Aorta (tissue), 5 donors: ENCODE measurements around the gene R3HDM4. TPM values are rescaled to one million over a fixed set of nuclear protein-coding genes. Genes with fewer than 3 reads are reported as not detected.

Experiments used
- ATAC-seq: fragments of 200-7000 bp; cut with Tn5 transposase; one replicate; pipeline ENCODE4 v1.9.1; 2022; ENCODE audit warnings: moderate library complexity; ENCODE audit not compliant: low FRiP score
- DNase-seq, 2 donors: peaks; one replicate each; pipeline ENCODE4 v3.0.0-alpha.2; 2020
- H3K27ac ChIP-seq, 2 donors: one replicate each; pipeline ENCODE4 v1.5.1; 2013; ENCODE audit warnings: low read length in 2 of 2, mild to moderate bottlenecking in 2 of 2, moderate library complexity in 2 of 2, control low read depth in 1 of 2, inconsistent platforms in 1 of 2, low read depth in 1 of 2
- H3K27me3 ChIP-seq, 2 donors: one replicate each; pipeline ENCODE4 v1.6.1; 2013; ENCODE audit warnings: control low read depth in 1 of 2, low read length in 1 of 2, mild to moderate bottlenecking in 1 of 2, moderate library complexity in 1 of 2; ENCODE audit not compliant: insufficient read depth in 2 of 2, control insufficient read depth in 1 of 2
- H3K36me3 ChIP-seq, 2 donors: one replicate each; pipeline ENCODE4 v1.6.1; 2013; ENCODE audit warnings: control low read depth in 1 of 2, low read length in 1 of 2, mild to moderate bottlenecking in 1 of 2; ENCODE audit not compliant: insufficient read depth in 2 of 2, control insufficient read depth in 1 of 2
- H3K4me1 ChIP-seq, 2 donors: one replicate each; pipeline ENCODE4 v1.6.1; 2013; ENCODE audit warnings: low read length in 2 of 2, control low read depth in 1 of 2, mild to moderate bottlenecking in 1 of 2, moderate library complexity in 1 of 2; ENCODE audit not compliant: insufficient read depth in 2 of 2, control insufficient read depth in 1 of 2
- H3K4me3 ChIP-seq, 2 donors: one replicate each; pipeline ENCODE4 v1.5.1; 2013; ENCODE audit warnings: low read length in 2 of 2, control low read depth in 1 of 2, mild to moderate bottlenecking in 1 of 2
- H3K9me3 ChIP-seq: one replicate; pipeline ENCODE4 v1.6.1; 2013; ENCODE audit warnings: mild to moderate bottlenecking, low read length; ENCODE audit not compliant: control insufficient read depth
- WGBS, 2 donors: extraction: QIAGEN DNeasy Blood & Tissue Kit; methylation state at CpG; one replicate each; pipeline ENCODE4 v1.1.7; 2013; 5-methylcytosine and 5-hydroxymethylcytosine counted together
- intact Hi-C, 2 donors: fragments of 100-400 bp; cut with DNase I; formaldehyde crosslinking; loops; one replicate each; pipeline versions ENCODE4 v1.14.2 to v1.15.0; 2022
- polyA plus RNA-seq, 2 donors: library from polyadenylated mRNA; stranded (reverse); fragments of 200-250 nt; gene quantifications; one replicate each; pipeline ENCODE4 v1.2.3, GENCODE V29; 2013
- total RNA-seq, 2 donors: library from RNA; stranded (reverse); fragmentation: NEBNext Ultra II Directional; extraction: Animal tissue kit (Norgen Biotek cat#: 25700); gene quantifications; one replicate each; pipeline ENCODE4 v1.2.1, GENCODE V29; 2021
- donor health status: healthy with polysubstance abuse.
- donor health status: Bipolar disorder and iron deficiency.
- donor health status: DM: no; HTN: no; CAD: no.
- donor health status: DM: no; HTN: no; CAD: no.
- donor health status: DM: yes; HTN: yes; CAD: no.

R3HDM4 gene
- total and polyA plus RNA-seq, 4 donors: 19.7 to 43.8 (median 38.9) TPM

- H3K36me3 ChIP-seq: no peaks in the 10 kb centered on the region
- ATAC-seq (no peak), DNase-seq (peak in 1 of 2 donors; percentile 79)
- H3K4me3 ChIP-seq: no peak overlapping the region
- H3K4me1 ChIP-seq: no peaks in the 10 kb centered on the region
- intact Hi-C loops: loop anchor here (2.0 to 10.0 kb wide), 6 partner anchors 59 to 272 kb away; partner anchors contain the start of gene RNF126 (in 1 of the 2)
- H3K27me3 ChIP-seq: no peaks in the 10 kb centered on the region
- 1% methylated on average over 65 to 84 of the region's 84 CpGs for WGBS, 2 donors
- no peak overlapping the region for H3K27ac ChIP-seq
- H3K9me3 ChIP-seq: no peaks in the 10 kb centered on the region
Measured at GRCh38 chr19:920051-920864, 7.2 kb upstream of the R3HDM4 start.

DNA sequence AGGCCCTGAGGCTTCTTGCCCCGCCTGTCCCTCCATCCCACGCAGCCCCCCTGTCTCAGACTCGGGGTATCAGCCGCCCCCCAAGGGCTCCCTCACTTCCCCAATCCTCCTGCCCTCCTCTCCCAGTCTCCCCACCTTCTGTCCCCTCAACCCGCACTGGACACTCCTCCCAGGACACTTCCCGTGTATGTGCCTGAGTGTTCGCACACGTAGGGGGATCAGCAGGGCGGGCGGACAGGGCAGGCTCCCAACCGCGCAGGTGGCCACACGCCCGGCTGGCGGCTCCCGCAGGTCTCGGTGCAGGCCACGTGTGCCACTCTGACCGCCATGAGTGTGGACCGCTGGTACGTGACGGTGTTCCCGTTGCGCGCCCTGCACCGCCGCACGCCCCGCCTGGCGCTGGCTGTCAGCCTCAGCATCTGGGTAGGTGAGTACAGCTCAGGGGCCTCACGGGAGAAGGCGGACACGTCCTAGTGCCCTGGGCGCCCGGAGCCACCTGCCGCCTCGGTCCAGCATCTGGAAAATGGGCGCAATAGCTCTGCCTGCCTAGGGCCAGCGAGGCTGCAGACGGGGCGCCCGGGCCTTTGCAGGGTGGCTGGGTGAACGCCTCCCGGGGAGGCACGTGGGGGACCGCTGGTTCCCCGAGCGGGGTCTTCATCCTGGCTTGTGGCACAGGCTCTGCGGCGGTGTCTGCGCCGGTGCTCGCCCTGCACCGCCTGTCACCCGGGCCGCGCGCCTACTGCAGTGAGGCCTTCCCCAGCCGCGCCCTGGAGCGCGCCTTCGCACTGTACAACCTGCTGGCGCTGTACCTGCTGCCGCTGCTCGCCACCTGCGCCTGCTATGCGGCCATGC lies 6.4 kb upstream of the R3HDM4 start:
- Histone ChIP-seq H3K9me3 (no peaks in the 10 kb centered on the region), H3K36me3 (no peaks in the 10 kb centered on the region), H3K4me3 (no peak overlapping the region), H3K27ac (no peak overlapping the region), H3K27me3 (no peaks in the 10 kb centered on the region), H3K4me1 (no peaks in the 10 kb centered on the region)
- WGBS, 2 donors: 2 to 3% methylated on average over 67 to 68 of the region's 68 CpGs
- intact Hi-C loops: loop anchor here (2.0 to 10.0 kb wide), 7 partner anchors 57 to 273 kb away; partner anchors contain the start of gene RNF126 (in 1 of the 2)
- DNase-seq: peak in 1 of 2 donors; percentile 77
- no peak for ATAC-seq

DNA sequence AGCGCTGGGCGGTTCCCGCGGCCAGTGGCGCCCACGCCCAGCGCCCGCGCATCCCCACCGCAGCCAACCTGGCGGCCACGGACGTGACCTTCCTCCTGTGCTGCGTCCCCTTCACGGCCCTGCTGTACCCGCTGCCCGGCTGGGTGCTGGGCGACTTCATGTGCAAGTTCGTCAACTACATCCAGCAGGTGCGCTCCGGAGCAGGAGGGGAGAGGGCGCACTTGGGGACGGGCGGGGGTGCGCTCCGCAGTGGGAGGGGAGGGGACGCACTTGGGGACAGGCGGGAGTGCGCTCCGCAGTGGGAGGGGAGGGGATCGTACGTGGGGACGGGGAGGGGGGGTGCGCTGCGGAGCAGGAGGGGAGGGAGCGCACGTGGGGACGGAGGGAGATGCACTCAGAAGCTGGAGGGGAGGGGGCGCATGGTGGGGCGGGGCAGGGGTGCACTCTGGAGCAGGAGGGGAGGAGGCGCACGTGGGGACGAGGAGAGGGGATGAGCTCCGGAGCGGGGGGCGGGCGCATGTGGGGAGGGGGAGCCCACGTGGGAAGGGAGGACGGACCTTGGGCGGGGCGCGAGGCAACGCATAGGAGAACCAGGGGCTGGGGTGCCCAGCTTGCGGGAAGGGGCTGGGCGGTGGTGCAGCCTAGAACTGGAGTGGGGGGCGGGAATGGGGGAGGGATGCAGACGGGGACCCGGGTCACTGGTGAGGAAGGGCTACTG lies 5.6 kb upstream of the R3HDM4 start:
- no peaks in the 10 kb centered on the region for H3K27me3 ChIP-seq
- H3K9me3 ChIP-seq: no peaks in the 10 kb centered on the region
- no peak overlapping the region for H3K4me3 ChIP-seq
- H3K36me3 ChIP-seq: no peaks in the 10 kb centered on the region
- WGBS, 2 donors: 2% methylated on average over 29 to 58 of the region's 58 CpGs
- intact Hi-C loops: loop anchor here in 1 of 2 donors (5.0 kb wide), 1 partner anchor 56 kb away; no protein-coding TSS in a partner anchor
- ATAC-seq (no peak), DNase-seq (peak in 1 of 2 donors; percentile 70)
- no peak overlapping the region for H3K27ac ChIP-seq
- H3K4me1 ChIP-seq: no peaks in the 10 kb centered on the region

DNA sequence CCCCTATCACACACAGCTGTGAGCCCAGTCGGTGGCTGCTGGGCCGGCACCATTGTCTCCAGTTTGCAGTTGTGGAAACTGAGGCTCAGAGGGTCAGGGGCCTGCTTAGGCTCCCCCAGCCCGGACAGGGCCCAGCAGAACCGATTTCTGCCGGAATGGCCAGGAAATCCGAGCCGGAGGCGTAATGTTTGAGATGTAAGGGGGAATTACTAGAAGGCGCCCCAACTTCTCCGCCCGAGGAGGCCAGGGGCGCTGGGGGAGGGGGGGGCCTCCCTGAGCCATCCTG lies 5.1 kb upstream of the R3HDM4 start:
- intact Hi-C loops: loop anchor here in 1 of 2 donors (5.0 kb wide), 1 partner anchor 56 kb away; no protein-coding TSS in a partner anchor
- Histone ChIP-seq H3K4me3 (no peak overlapping the region), H3K27me3 (no peaks in the 10 kb centered on the region), H3K9me3 (no peaks in the 10 kb centered on the region), H3K4me1 (no peaks in the 10 kb centered on the region), H3K27ac (no peak overlapping the region), H3K36me3 (no peaks in the 10 kb centered on the region)
- ATAC-seq (no peak), DNase-seq (no peak)
- 4 to 5% methylated on average over 11 to 12 of the region's 12 CpGs for WGBS, 2 donors

GRCh38 chr19:917323-918151 lies 4.5 kb upstream of the R3HDM4 start, which contains the start of gene KISS1R:
Gene KISS1R (plus strand): TSS chr19:917333. CDS start chr19:917503, 170 bp downstream.
- no peak within 1 kb of the TSS for H3K27ac ChIP-seq
- H3K4me1 ChIP-seq: no peaks in the 10 kb centered on the region
- H3K36me3 ChIP-seq: no peaks in the 10 kb centered on the region
- no peaks in the 10 kb centered on the region for H3K9me3 ChIP-seq
- H3K27me3 ChIP-seq: no peaks in the 10 kb centered on the region
- ATAC-seq: no peak
- H3K4me3 ChIP-seq: no peak within 1 kb of the TSS
- DNase-seq: peak in 1 of 2 donors; percentile 82
- WGBS, 2 donors: 0 to 1% methylated on average over 69 to 87 of the region's 87 CpGs
- intact Hi-C loops: loop anchor here in 1 of 2 donors (5.0 kb wide), 1 partner anchor 55 kb away; no protein-coding TSS in a partner anchor

- ATAC-seq: no peak
- Histone ChIP-seq H3K9me3 (no peaks in the 10 kb centered on the region), H3K4me3 (no peak overlapping the region), H3K27me3 (no peaks in the 10 kb centered on the region), H3K4me1 (no peaks in the 10 kb centered on the region), H3K27ac (no peak overlapping the region), H3K36me3 (no peaks in the 10 kb centered on the region)
- 21 to 26% methylated on average over 27 to 35 of the region's 35 CpGs for WGBS, 2 donors
- intact Hi-C loops: loop anchor here in 1 of 2 donors (5.0 kb wide), 1 partner anchor 54 kb away; no protein-coding TSS in a partner anchor
- peak in 1 of 2 donors; percentile 76 for DNase-seq
Measured at GRCh38 chr19:916645-917322, 3.8 kb upstream of the R3HDM4 start.

GRCh38 chr19:912181-913079 lies 589 bp downstream of the R3HDM4 start:
- 1 to 3% methylated on average over 35 to 69 of the region's 69 CpGs for WGBS, 2 donors
- intact Hi-C loops: no loop called here
- H3K4me1 ChIP-seq: no peaks in the 10 kb centered on the region

More at GRCh38 chr19:912181-913079, 589 bp downstream of the R3HDM4 start:
- peak in 1 of 2 donors; percentile 83 for DNase-seq
- Histone ChIP-seq H3K4me3 (peak overlapping the region; percentile 81 to 94), H3K27me3 (no peaks in the 10 kb centered on the region), H3K27ac (peak overlapping the region in 1 of 2 donors; percentile 33), H3K9me3 (no peaks in the 10 kb centered on the region), H3K36me3 (no peaks in the 10 kb centered on the region)
- ATAC-seq: no peak
